ENCODE results near the gene CPNE2.

DNA sequence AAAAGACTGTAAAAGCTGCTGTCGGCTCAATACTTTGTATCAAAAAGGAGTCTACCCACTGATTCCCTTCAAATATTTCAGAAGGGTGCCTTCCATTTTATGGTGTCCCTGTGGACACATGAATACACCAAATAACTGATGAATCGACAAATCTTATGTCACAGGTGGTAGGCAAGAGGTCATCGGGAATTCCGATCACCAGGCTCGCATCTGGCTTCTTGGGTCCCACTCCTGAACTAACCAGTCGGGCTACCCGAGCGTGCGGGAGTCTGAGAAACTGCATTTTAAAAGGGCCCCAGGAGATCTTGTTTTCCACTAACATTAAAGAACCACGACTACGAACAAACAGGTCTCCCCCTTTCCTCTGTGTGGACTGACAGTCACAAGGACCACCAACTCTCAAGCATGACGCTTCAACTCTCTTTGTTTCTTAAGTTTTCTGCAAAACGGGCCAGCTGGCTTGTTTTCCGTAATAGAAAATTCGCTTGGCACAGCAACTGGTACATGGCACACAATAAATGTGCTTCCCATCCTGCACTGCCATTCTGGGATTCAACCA is 92.6 kb downstream of the CPNE2 start:
- TF ChIP-seq, protein P1, sequence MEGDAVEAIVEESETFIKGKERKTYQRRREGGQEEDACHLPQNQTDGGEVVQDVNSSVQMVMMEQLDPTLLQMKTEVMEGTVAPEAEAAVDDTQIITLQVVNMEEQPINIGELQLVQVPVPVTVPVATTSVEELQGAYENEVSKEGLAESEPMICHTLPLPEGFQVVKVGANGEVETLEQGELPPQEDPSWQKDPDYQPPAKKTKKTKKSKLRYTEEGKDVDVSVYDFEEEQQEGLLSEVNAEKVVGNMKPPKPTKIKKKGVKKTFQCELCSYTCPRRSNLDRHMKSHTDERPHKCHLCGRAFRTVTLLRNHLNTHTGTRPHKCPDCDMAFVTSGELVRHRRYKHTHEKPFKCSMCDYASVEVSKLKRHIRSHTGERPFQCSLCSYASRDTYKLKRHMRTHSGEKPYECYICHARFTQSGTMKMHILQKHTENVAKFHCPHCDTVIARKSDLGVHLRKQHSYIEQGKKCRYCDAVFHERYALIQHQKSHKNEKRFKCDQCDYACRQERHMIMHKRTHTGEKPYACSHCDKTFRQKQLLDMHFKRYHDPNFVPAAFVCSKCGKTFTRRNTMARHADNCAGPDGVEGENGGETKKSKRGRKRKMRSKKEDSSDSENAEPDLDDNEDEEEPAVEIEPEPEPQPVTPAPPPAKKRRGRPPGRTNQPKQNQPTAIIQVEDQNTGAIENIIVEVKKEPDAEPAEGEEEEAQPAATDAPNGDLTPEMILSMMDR (IDR thresholded peaks at IDR 0.05; ENCODE audit: borderline replicate concordance, extremely low read depth, low read length, poor library complexity, severe bottlenecking): no peak
- no peak for TF ChIP-seq EZH2 (IDR thresholded peaks at IDR 0.05; ENCODE audit: borderline replicate concordance, low read depth, low read length, severe bottlenecking)

Data from DND-41 (cell line).